K562 (cell line): ENCODE data around the gene ANKS3. TPM values are rescaled to one million over a fixed set of nuclear protein-coding genes. Genes with fewer than 3 reads are reported as not detected.

Experiments used
- ATAC-seq: fragments of 200-7000 bp; cut with Tn5 transposase; 3 replicates; pipeline ENCODE4 v1.9.1; 2020; ENCODE audit warnings: moderate library complexity
- BruUV-seq: library from RNA; stranded (reverse); fragments of 400-500 nt; replicated peaks from 2 replicates; lab custom pipeline; 2021; lab: Mats Ljungman, UMichigan
- CTCF ChIA-PET: fragments of 300-600 bp; formaldehyde crosslinking; extraction: SDS; loops from one replicate; lab custom pipeline; 2021; ENCODE audit warnings: low intra/inter-chr PET ratio; lab: Yijun Ruan, JAX
- POLR2A ChIA-PET: fragments of 300-600, 350-650 bp; sonication (Branson Sonifier 250); formaldehyde crosslinking; extraction: SDS; loops from one replicate; lab custom pipeline; 2021; ENCODE audit warnings: antibody characterized with exemption, inconsistent platforms; lab: Yijun Ruan, JAX
- DNase-seq, 4 experiments: peaks; one replicate each; pipeline versions ENCODE4 v3.0.0 to v3.0.0-alpha.2; 2011 to 2018; ENCODE audit warnings: low spot score in 3 of 4, mixed read lengths in 3 of 4; ENCODE audit errors: extremely low read depth in 1 of 4
- FAIRE-seq: peaks from 2 replicates; lab custom pipeline; 2011; peaks lifted over from hg19 to GRCh38; lab: Jason Lieb, UNC
- H2AFZ ChIP-seq: 2 replicates; pipeline ENCODE4 v1.6.0; 2011; ENCODE audit warnings: low read depth, low read length, control low read depth, inconsistent platforms
- H3K27ac ChIP-seq: fragments of 200-600 bp; 3 replicates; pipeline ENCODE4 v1.8.0; 2011; ENCODE audit warnings: low read depth, mild to moderate bottlenecking, control low read depth, inconsistent platforms, low read length, moderate library complexity, mixed read lengths; ENCODE audit errors: extremely low read depth
- H3K27me3 ChIP-seq, 2 experiments: fragments of 300-600 bp in 1 of 2; 2 replicates in 1 of 2; 3 replicates in 1 of 2; pipeline versions ENCODE4 v1.6.0 to v1.8.0; 2011; ENCODE audit warnings: inconsistent platforms in 2 of 2, low read length in 2 of 2, mild to moderate bottlenecking in 1 of 2, mixed read lengths in 1 of 2, moderate library complexity in 1 of 2; ENCODE audit not compliant: control insufficient read depth in 2 of 2, insufficient read depth in 2 of 2
- H3K36me3 ChIP-seq: fragments of 300-600 bp; 3 replicates; pipeline ENCODE4 v1.8.0; 2011; ENCODE audit warnings: mild to moderate bottlenecking, low read length, inconsistent platforms; ENCODE audit not compliant: control insufficient read depth, insufficient read depth
- H3K4me1 ChIP-seq, 2 experiments: fragments of 200-600 bp in 1 of 2; replicated peaks in 1 of 2; 2 replicates in 1 of 2; 3 replicates in 1 of 2; pipeline versions ENCODE4 v1.5.1 to v1.8.0; 2011; ENCODE audit warnings: inconsistent platforms in 2 of 2, low read length in 2 of 2, mild to moderate bottlenecking in 1 of 2, mixed read lengths in 1 of 2, moderate library complexity in 1 of 2; ENCODE audit not compliant: control insufficient read depth in 2 of 2, insufficient read depth in 2 of 2
- H3K4me2 ChIP-seq: 2 replicates; pipeline ENCODE4 v1.6.1; 2011; ENCODE audit warnings: low read length, control low read depth, inconsistent platforms, mixed read lengths; ENCODE audit not compliant: insufficient read depth
- H3K4me3 ChIP-seq: fragments of 200-600 bp; sonication (generic), shearing (Covaris generic); 2 replicates; pipeline ENCODE4 v1.5.1; 2016; ENCODE audit warnings: control low read depth, inconsistent platforms
- H3K79me2 ChIP-seq: fragments of 200-600 bp; 3 replicates; pipeline ENCODE4 v1.8.0; 2011; ENCODE audit warnings: low read length, inconsistent platforms; ENCODE audit not compliant: control insufficient read depth, insufficient read depth
- H3K9ac ChIP-seq, 2 experiments: 2 replicates each; pipeline versions ENCODE4 v1.6.0 to v1.6.1; 2011; ENCODE audit warnings: low read depth in 2 of 2, low read length in 2 of 2, control low read depth in 1 of 2, inconsistent platforms in 1 of 2, mild to moderate bottlenecking in 1 of 2, mixed read lengths in 1 of 2; ENCODE audit not compliant: insufficient read depth in 1 of 2
- H3K9me1 ChIP-seq: one replicate; pipeline ENCODE4 v1.6.0; 2011; ENCODE audit warnings: inconsistent platforms, mild to moderate bottlenecking, low read length, moderate library complexity; ENCODE audit not compliant: control insufficient read depth, insufficient read depth
- H3K9me3 ChIP-seq: replicated peaks from 2 replicates; pipeline ENCODE4 v1.5.1; 2011; ENCODE audit warnings: low read depth, low read length, inconsistent platforms; ENCODE audit not compliant: control insufficient read depth, insufficient read depth
- H4K20me1 ChIP-seq: replicated peaks from 2 replicates; pipeline ENCODE4 v1.6.1; 2011; ENCODE audit warnings: low read length, inconsistent platforms, mixed read lengths; ENCODE audit not compliant: control insufficient read depth, insufficient read depth
- MXI1 ChIP-seq: IDR thresholded peaks from 2 replicates; pipeline ENCODE4 v1.6.1; 2011; ENCODE audit warnings: low read depth, mild to moderate bottlenecking, improper control_type of control experiment, low read length
- SRSF1 ChIP-seq: fragments of 200-400 bp; formaldehyde crosslinking; IDR thresholded peaks from 2 replicates; pipeline ENCODE4 v1.6.1; 2017; ENCODE audit warnings: mild to moderate bottlenecking, low read depth, low read length, moderate library complexity
- STAT5B ChIP-seq: fragments of 250-450 bp; sonication (Bioruptor Pico); IDR thresholded peaks from 2 replicates; pipeline ENCODE4 v1.8.0; 2021; ENCODE audit warnings: mild to moderate bottlenecking, inconsistent platforms
- ZNF174 ChIP-seq: fragments of 250-450 bp; sonication (Bioruptor Pico); IDR thresholded peaks from 2 replicates; pipeline ENCODE4 v1.4.0; 2020; ENCODE audit warnings: mild to moderate bottlenecking
- WGBS: fragments of 100-300 bp; shearing (Covaris generic); methylation state at CpG from one replicate; pipeline ENCODE4 v1.1.6; 2016; ENCODE audit warnings: low coverage, mixed read lengths; ENCODE audit not compliant: insufficient coverage; ENCODE audit errors: missing lambda C conversion rate; 5-methylcytosine and 5-hydroxymethylcytosine counted together
- in situ Hi-C: fragments of 300-500 bp; cut with MboI; formaldehyde crosslinking; loops from 4 replicates; pipeline ENCODE4 v1.15.0; 2018; ENCODE audit warnings: inconsistent platforms, mixed read lengths
- intact Hi-C: fragments of 100-400 bp; cut with micrococcal nuclease; formaldehyde crosslinking; loops from 2 replicates; pipeline ENCODE4 v1.14.2; 2022
- polyA plus RNA-seq, 8 experiments: library from polyadenylated mRNA; depleted of rRNA in 4 of 8; stranded (reverse) in 5 of 8; unstranded in 3 of 8; fragments of >200 nt; fragmentation: Nextera tagmentation in 2 of 8; fragmentation: Illumina TruSeq in 1 of 8; extraction: Ambion mirVana in 2 of 8; extraction: Trizol in 1 of 8; gene quantifications; 2 replicates each; pipeline versions ENCODE4 v1.2.1 to v1.2.3, GENCODE V29; 2011 to 2014; ENCODE audit warnings: inconsistent platforms in 1 of 8, missing spikeins in 1 of 8
- total RNA-seq, 7 experiments: library from RNA; depleted of rRNA in 6 of 7; stranded (reverse); fragments of >200 nt in 6 of 7; fragmentation: Illumina TruSeq in 2 of 7; extraction: Trizol in 2 of 7; gene quantifications; 2 replicates each; pipeline versions ENCODE4 v1.2.1 to v1.2.3, GENCODE V29; 2011 to 2021; ENCODE audit warnings: low replicate concordance in 1 of 7
- TF ChIP-seq, protein P1 (sequence below): fragments of 450-650 bp; formaldehyde crosslinking; IDR thresholded peaks from 2 replicates; pipeline ENCODE4 v1.4.0; 2020; ENCODE audit warnings: mild to moderate bottlenecking, moderate library complexity
- TF ChIP-seq, protein P2 (sequence below), 2 experiments: fragments of 250-450 bp in 1 of 2; fragments of 450-650 bp in 1 of 2; sonication (Bioruptor Pico) in 1 of 2; IDR thresholded peaks; 2 replicates each; pipeline versions ENCODE4 v1.6.1 to v1.8.0; 2016 to 2021; ENCODE audit warnings: mild to moderate bottlenecking in 2 of 2, moderate library complexity in 2 of 2, missing compliant biosample characterization in 1 of 2, missing genetic modification characterization in 1 of 2

Gene ANKS3
- total and polyA plus RNA-seq, 9 of the 15 experiments (the other 6 are each of a cell fraction or from before 2014, with no cell fraction given), result 0.43 to 25.7 (median 14.8) TPM

DNA sequence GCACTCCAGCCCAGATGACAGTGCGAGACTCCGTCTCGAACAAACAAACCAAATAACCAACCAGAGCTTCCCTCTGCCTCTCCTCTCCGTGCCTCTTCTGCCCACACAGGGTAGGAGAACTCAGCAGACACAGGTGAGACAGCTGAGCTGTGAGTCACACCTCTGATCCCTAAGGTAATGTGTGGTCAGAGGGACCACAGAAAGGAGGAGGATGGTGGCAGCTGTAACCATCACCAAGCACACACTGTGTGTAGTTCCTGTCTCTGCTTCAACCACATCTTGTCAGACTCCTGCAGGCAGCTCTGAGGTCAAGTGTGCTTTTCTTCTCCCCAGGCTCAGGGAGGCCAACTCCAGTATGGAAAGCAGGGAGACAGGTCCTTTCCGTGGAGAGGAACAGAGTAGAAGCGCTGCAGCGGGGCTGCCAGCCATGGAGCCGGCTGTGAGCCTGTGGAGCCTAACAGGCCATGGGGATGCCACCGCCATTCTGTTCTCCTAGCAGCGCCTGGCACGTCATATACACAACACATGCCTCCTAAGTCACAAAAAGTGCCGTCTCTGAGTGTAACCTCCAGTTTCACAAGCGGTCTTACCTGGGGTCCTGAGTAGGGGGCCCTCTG lies 33.6 kb downstream of the ANKS3 start:
- Histone ChIP-seq H3K4me2 (no peak overlapping the region), H4K20me1 (peaks cover 8% of the 10 kb centered on the region; the same call in 1 of the 2 replicates), H3K36me3 (peaks cover 95% of the 10 kb centered on the region; the same call in 2 of the 3 replicates), H2AFZ (no peak overlapping the region), H3K27ac (no peak overlapping the region), H3K27me3 (no peaks in the 10 kb centered on the region), H3K9ac (no peak overlapping the region), H3K9me3 (no peaks in the 10 kb centered on the region), H3K9me1 (peaks cover 3% of the 10 kb centered on the region), H3K4me1 (peaks cover 3 to 33% of the 10 kb centered on the region in 2 experiments; a peak in 3 of 5 replicates), H3K79me2 (no peaks in the 10 kb centered on the region), H3K4me3 (no peak overlapping the region)
- 96% methylated on average over 13 of the region's 13 CpGs for WGBS
- no peak for ATAC-seq
- intact Hi-C loops (no loop called here), in situ Hi-C loops (no loop called here)
- no peak for DNase-seq
- CTCF ChIA-PET, result no interaction called here
- TF ChIP-seq ZNF174 (CRISPR knock-in tag) (no peak), MXI1 (no peak), SRSF1 (no peak), STAT5B (CRISPR knock-in tag) (no peak)
- TF ChIP-seq, protein P1, sequence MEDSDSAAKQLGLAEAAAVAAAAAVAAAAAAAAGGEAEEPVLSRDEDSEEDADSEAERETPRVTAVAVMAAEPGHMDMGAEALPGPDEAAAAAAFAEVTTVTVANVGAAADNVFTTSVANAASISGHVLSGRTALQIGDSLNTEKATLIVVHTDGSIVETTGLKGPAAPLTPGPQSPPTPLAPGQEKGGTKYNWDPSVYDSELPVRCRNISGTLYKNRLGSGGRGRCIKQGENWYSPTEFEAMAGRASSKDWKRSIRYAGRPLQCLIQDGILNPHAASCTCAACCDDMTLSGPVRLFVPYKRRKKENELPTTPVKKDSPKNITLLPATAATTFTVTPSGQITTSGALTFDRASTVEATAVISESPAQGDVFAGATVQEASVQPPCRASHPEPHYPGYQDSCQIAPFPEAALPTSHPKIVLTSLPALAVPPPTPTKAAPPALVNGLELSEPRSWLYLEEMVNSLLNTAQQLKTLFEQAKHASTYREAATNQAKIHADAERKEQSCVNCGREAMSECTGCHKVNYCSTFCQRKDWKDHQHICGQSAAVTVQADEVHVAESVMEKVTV (CRISPR knock-in tag), result no peak
- TF ChIP-seq, protein P2, sequence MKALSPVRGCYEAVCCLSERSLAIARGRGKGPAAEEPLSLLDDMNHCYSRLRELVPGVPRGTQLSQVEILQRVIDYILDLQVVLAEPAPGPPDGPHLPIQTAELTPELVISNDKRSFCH (CRISPR knock-in tag; IDR thresholded peaks at IDR 0.05), result no peak
- TF ChIP-seq, protein P2 (tag; IDR thresholded peaks at IDR 0.05), result no peak
- no TSS peak for BruUV-seq
- FAIRE-seq, result no peak
- POLR2A ChIA-PET, result interaction anchor here (0.7 to 1.1 kb wide), 3 partner anchors 8 to 221 kb away, joined by 3 read pairs; no protein-coding TSS in a partner anchor
